H1 (cell line): ENCODE data around the gene APP.

ENCODE experiments used
- CBX8 ChIP-seq: fragments of 300-800, 300-1000 bp; sonication (generic); IDR thresholded peaks from 2 replicates; pipeline ENCODE4 v1.7.1; 2016; ENCODE audit warnings: low read depth, low read length, borderline replicate concordance
- CEBPB ChIP-seq: IDR thresholded peaks from 2 replicates; pipeline ENCODE4 v1.6.1; 2012; ENCODE audit warnings: low read depth, low read length
- CTCF ChIP-seq, 3 experiments: IDR thresholded peaks; 1 replicate in 2 of 3; 2 replicates in 1 of 3; pipeline versions ENCODE4 v1.5.1 to v1.6.1; 2011; ENCODE audit warnings: low read length in 3 of 3, mild to moderate bottlenecking in 3 of 3, inconsistent platforms in 2 of 3, low read depth in 1 of 3, moderate library complexity in 1 of 3; ENCODE audit not compliant: insufficient read depth in 1 of 3; ENCODE audit errors: control extremely low read depth in 1 of 3
- EZH2 ChIP-seq: fragments of 200-600 bp; sonication (generic); IDR thresholded peaks from 2 replicates; pipeline ENCODE4 v1.7.1; 2012; ENCODE audit warnings: low read depth, mild to moderate bottlenecking, moderate library complexity, low read length, inconsistent platforms; ENCODE audit not compliant: severe bottlenecking
- NRF1 ChIP-seq: IDR thresholded peaks from 2 replicates; pipeline ENCODE4 v1.6.1; 2011; ENCODE audit warnings: mild to moderate bottlenecking, low read depth, low read length, improper control_type of control experiment
- POLR2A ChIP-seq, 2 experiments: IDR thresholded peaks; 1 replicate in 1 of 2; 2 replicates in 1 of 2; pipeline ENCODE4 v1.6.1; 2011; ENCODE audit warnings: low read depth in 2 of 2, low read length in 2 of 2, mild to moderate bottlenecking in 2 of 2; ENCODE audit errors: control extremely low read depth in 1 of 2
- POLR2AphosphoS5 ChIP-seq: IDR thresholded peaks from 2 replicates; pipeline ENCODE4 v1.6.1; 2011; ENCODE audit warnings: low read depth, low read length
- SIN3A ChIP-seq, 2 experiments: IDR thresholded peaks in 1 of 2; conservative IDR thresholded peaks in 1 of 2; 2 replicates each; pipeline ENCODE4 v1.6.1; 2011 to 2012; ENCODE audit warnings: low read length in 2 of 2, improper control_type of control experiment in 1 of 2, low read depth in 1 of 2, mild to moderate bottlenecking in 1 of 2
- TAF1 ChIP-seq: IDR thresholded peaks from 2 replicates; pipeline ENCODE4 v1.6.1; 2011; ENCODE audit warnings: mild to moderate bottlenecking, low read depth, low read length
- TBP ChIP-seq: IDR thresholded peaks from 2 replicates; pipeline ENCODE4 v1.6.1; 2011; ENCODE audit warnings: low read depth, low read length, improper control_type of control experiment
- ZNF274 ChIP-seq: IDR thresholded peaks from 2 replicates; pipeline ENCODE4 v1.7.0; 2012; ENCODE audit warnings: low read length, borderline replicate concordance; ENCODE audit errors: extremely low read depth

DNA sequence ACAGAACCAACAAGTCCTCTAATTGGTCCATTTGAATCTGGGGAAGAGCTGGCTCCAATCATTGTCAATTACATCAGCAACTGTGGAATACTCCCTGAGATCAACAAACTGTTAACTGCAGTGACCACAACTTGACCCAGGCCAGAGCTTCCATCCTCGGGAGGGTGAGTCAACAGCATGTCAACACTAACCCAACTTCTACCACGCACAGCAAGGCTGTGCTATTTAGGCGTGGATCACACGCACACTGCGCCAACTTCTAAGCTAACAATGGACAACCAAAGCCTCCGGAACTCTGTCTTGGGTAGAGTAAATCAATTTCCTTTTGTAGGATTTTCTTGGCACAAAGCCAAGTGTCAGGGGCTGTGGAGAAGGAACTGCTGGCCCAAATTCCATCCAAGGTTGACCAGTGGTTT, 30.4 kb downstream of the APP start:
- no peak for TF ChIP-seq POLR2AphosphoS5
- no peak for TF ChIP-seq ZNF274
- no peak for TF ChIP-seq EZH2
- no peak for TF ChIP-seq CTCF (IDR thresholded peaks at IDR 0.05; ENCODE audit: control extremely low read depth in 1 of 3, insufficient read depth in 1 of 3, low read depth in 1 of 3, low read length in 3 of 3)
- no peak for TF ChIP-seq TBP
- no peak for TF ChIP-seq SIN3A (conservative IDR thresholded peaks at IDR 0.05 in 1 of 2, IDR thresholded peaks at IDR 0.05 in 1 of 2; ENCODE audit: low read depth in 1 of 2, low read length in 2 of 2)
- no peak for TF ChIP-seq TAF1
- TF ChIP-seq POLR2A (IDR thresholded peaks at IDR 0.05; ENCODE audit: control extremely low read depth in 1 of 2, low read depth in 2 of 2, low read length in 2 of 2), result no peak
- TF ChIP-seq NRF1, result no peak
- no peak for TF ChIP-seq CBX8
- no peak for TF ChIP-seq CEBPB
